DOHH2 (cell line): ENCODE data around the gene GALE.

Source experiments
- H3F3A ChIP-seq: fragments of 200-600 bp; sonication (generic), shearing (Covaris generic); 2 replicates; pipeline ENCODE4 v1.6.0; 2016; ENCODE audit warnings: antibody characterized with exemption, mild to moderate bottlenecking; ENCODE audit not compliant: control insufficient read depth, insufficient read depth
- H3K27ac ChIP-seq: fragments of 200-600 bp; sonication (generic); 2 replicates; pipeline ENCODE4 v1.5.1; 2014; ENCODE audit warnings: low read depth, mild to moderate bottlenecking, low read length, moderate library complexity
- H3K27me3 ChIP-seq: fragments of 200-600 bp; sonication (generic); 2 replicates; pipeline ENCODE4 v1.6.1; 2014; ENCODE audit warnings: mild to moderate bottlenecking, low read length, mixed read lengths; ENCODE audit not compliant: control insufficient read depth
- H3K36me3 ChIP-seq: fragments of 200-600 bp; sonication (generic); 2 replicates; pipeline ENCODE4 v1.6.1; 2014; ENCODE audit warnings: mild to moderate bottlenecking, low read length, moderate library complexity, mixed read lengths; ENCODE audit not compliant: control insufficient read depth
- H3K4me1 ChIP-seq: fragments of 200-600 bp; sonication (generic); 2 replicates; pipeline ENCODE4 v1.6.1; 2014; ENCODE audit warnings: mild to moderate bottlenecking, low read length, mixed read lengths; ENCODE audit not compliant: control insufficient read depth
- H3K4me2 ChIP-seq: fragments of 200-600 bp; sonication (generic); 2 replicates; pipeline ENCODE4 v1.6.0; 2014; ENCODE audit warnings: mild to moderate bottlenecking, low read length, moderate library complexity
- H3K4me3 ChIP-seq: fragments of 200-600 bp; sonication (generic); 2 replicates; pipeline ENCODE4 v1.5.1; 2014; ENCODE audit warnings: mild to moderate bottlenecking, low read length, mixed read lengths
- H3K79me2 ChIP-seq: fragments of 200-600 bp; sonication (generic); 2 replicates; pipeline ENCODE4 v1.6.1; 2014; ENCODE audit warnings: mild to moderate bottlenecking, low read length, mixed read lengths; ENCODE audit not compliant: control insufficient read depth
- H3K9me2 ChIP-seq: fragments of 200-600 bp; sonication (generic); replicated peaks from 2 replicates; pipeline ENCODE4 v1.6.1; 2014; ENCODE audit warnings: mild to moderate bottlenecking, low read length, mixed read lengths; ENCODE audit not compliant: control insufficient read depth
- H3K9me3 ChIP-seq: fragments of 200-600 bp; sonication (generic); 2 replicates; pipeline ENCODE4 v1.6.1; 2014; ENCODE audit warnings: antibody characterized with exemption, low read length, mixed read lengths; ENCODE audit not compliant: control insufficient read depth, insufficient read depth
- H4K20me1 ChIP-seq: fragments of 200-600 bp; sonication (generic); 2 replicates; pipeline ENCODE4 v1.6.0; 2014; ENCODE audit warnings: low read depth, mild to moderate bottlenecking, antibody characterized with exemption, low read length, moderate library complexity; ENCODE audit not compliant: control insufficient read depth, insufficient read depth
- CTCF ChIP-seq: fragments of 200-600 bp; sonication (generic); IDR thresholded peaks from one replicate; pipeline ENCODE4 v1.5.1; 2014; ENCODE audit warnings: antibody characterized with exemption, mild to moderate bottlenecking, low read depth, low read length; ENCODE audit not compliant: poor library complexity, severe bottlenecking
- EZH2phosphoT487 ChIP-seq: fragments of 200-600 bp; sonication (generic); IDR thresholded peaks from 2 replicates; pipeline ENCODE4 v1.6.1; 2017; ENCODE audit warnings: borderline replicate concordance, mild to moderate bottlenecking, antibody characterized with exemption, low read length, moderate library complexity, mixed read lengths

The GALE gene

GRCh38 chr1:23816361-23816760 is 15.8 kb upstream of the GALE start:
- H3K9me2 ChIP-seq, result no peaks in the 10 kb centered on the region
- H4K20me1 ChIP-seq, result no peaks in the 10 kb centered on the region
- no peak overlapping the region for H3K4me3 ChIP-seq
- H3K4me1 ChIP-seq, result peaks cover 4% of the 10 kb centered on the region
- TF ChIP-seq CTCF, result no peak
- no peak for TF ChIP-seq EZH2phosphoT487
- H3K79me2 ChIP-seq, result no peaks in the 10 kb centered on the region
- H3K9me3 ChIP-seq, result no peaks in the 10 kb centered on the region
- no peaks in the 10 kb centered on the region for H3K27me3 ChIP-seq
- H3F3A ChIP-seq, result no peaks in the 10 kb centered on the region
- peaks cover 23% of the 10 kb centered on the region for H3K36me3 ChIP-seq
- H3K27ac ChIP-seq, result no peak overlapping the region
- H3K4me2 ChIP-seq, result no peak overlapping the region

GRCh38 chr1:23814016-23814415 is 13.5 kb upstream of the GALE start:
- TF ChIP-seq EZH2phosphoT487, result no peak
- Histone ChIP-seq H3K36me3 (peaks cover 23% of the 10 kb centered on the region), H3K27ac (no peak overlapping the region), H3K27me3 (no peaks in the 10 kb centered on the region), H3K79me2 (no peaks in the 10 kb centered on the region), H3K4me1 (peaks cover 24% of the 10 kb centered on the region), H3K4me2 (no peak overlapping the region), H3K9me3 (no peaks in the 10 kb centered on the region), H3K4me3 (no peak overlapping the region), H3K9me2 (no peaks in the 10 kb centered on the region), H4K20me1 (no peaks in the 10 kb centered on the region), H3F3A (no peaks in the 10 kb centered on the region)

GRCh38 chr1:23810818-23811540 is 10.4 kb upstream of the GALE start:
- Histone ChIP-seq H3K4me3 (no peak overlapping the region), H3K27ac (no peak overlapping the region), H3K4me1 (peaks cover 25% of the 10 kb centered on the region), H3K79me2 (no peaks in the 10 kb centered on the region), H3F3A (no peaks in the 10 kb centered on the region), H3K27me3 (no peaks in the 10 kb centered on the region), H3K4me2 (peak overlapping the region; percentile 13; the same call in 1 of the 2 replicates), H4K20me1 (no peaks in the 10 kb centered on the region), H3K9me2 (no peaks in the 10 kb centered on the region), H3K36me3 (peaks cover 5% of the 10 kb centered on the region), H3K9me3 (no peaks in the 10 kb centered on the region)
- TF ChIP-seq EZH2phosphoT487 (no peak), CTCF (peak; percentile 98)

- no peaks in the 10 kb centered on the region for H3K27me3 ChIP-seq
- no peaks in the 10 kb centered on the region for H3F3A ChIP-seq
- H3K4me2 ChIP-seq, result peak overlapping the region; percentile 30; the same call in 1 of the 2 replicates
- no peaks in the 10 kb centered on the region for H3K9me2 ChIP-seq
- no peaks in the 10 kb centered on the region for H3K9me3 ChIP-seq
- TF ChIP-seq EZH2phosphoT487 (no peak), CTCF (peak; percentile 94)
- H3K4me1 ChIP-seq, result peaks cover 25% of the 10 kb centered on the region
- no peaks in the 10 kb centered on the region for H3K79me2 ChIP-seq
- H3K27ac ChIP-seq, result no peak overlapping the region
- H3K36me3 ChIP-seq, result peaks cover 5% of the 10 kb centered on the region; the same call in 1 of the 2 replicates
- H4K20me1 ChIP-seq, result no peaks in the 10 kb centered on the region
- H3K4me3 ChIP-seq, result no peak overlapping the region
These were observed 9.2 kb upstream of the GALE start for GRCh38 chr1:23809751-23810171.
